HepG2 (cell line): Measurements from ENCODE around the gene NAPB. TPM values are rescaled to one million over a fixed set of nuclear protein-coding genes. Genes with fewer than 3 reads are reported as not detected.

Experiments used
- AGO2 ChIP-seq: fragments of 200-400 bp; formaldehyde crosslinking; optimal IDR thresholded peaks from 2 replicates; pipeline ENCODE3; 2017; ENCODE audit warnings: mild to moderate bottlenecking, low read depth, low read length, moderate library complexity
- MAFK ChIP-seq, 2 experiments: IDR thresholded peaks in 1 of 2; conservative IDR thresholded peaks in 1 of 2; 2 replicates each; pipeline ENCODE4 v1.6.1; 2011; ENCODE audit warnings: improper control_type of control experiment in 2 of 2, low read length in 2 of 2
- NFE2L2 ChIP-seq: fragments of 150-350 bp; IDR thresholded peaks from 2 replicates; pipeline ENCODE4 v1.6.1; 2014; ENCODE audit warnings: low read length
- NRL ChIP-seq: sonication (generic); formaldehyde crosslinking; IDR thresholded peaks from 2 replicates; pipeline ENCODE4 v1.5.0; 2020; ENCODE audit warnings: missing genetic modification reagents, mild to moderate bottlenecking, moderate library complexity, borderline replicate concordance
- PAX8 ChIP-seq: sonication (generic); formaldehyde crosslinking; IDR thresholded peaks from 2 replicates; pipeline ENCODE4 v1.8.0; 2022; ENCODE audit warnings: mild to moderate bottlenecking, missing genetic modification reagents, borderline replicate concordance
- YEATS2 ChIP-seq: sonication (generic); formaldehyde crosslinking; IDR thresholded peaks from 2 replicates; pipeline ENCODE4 v1.4.0; 2020; ENCODE audit warnings: missing genetic modification reagents, borderline replicate concordance
- ZNF350 ChIP-seq: sonication (generic); formaldehyde crosslinking; IDR thresholded peaks from 2 replicates; pipeline ENCODE4 v1.4.0; 2020; ENCODE audit warnings: mild to moderate bottlenecking, low read depth, missing genetic modification reagents, borderline replicate concordance
- ZNF816 ChIP-seq: sonication (generic); formaldehyde crosslinking; IDR thresholded peaks from 2 replicates; pipeline ENCODE4 v1.8.0; 2022; ENCODE audit warnings: missing genetic modification reagents, mild to moderate bottlenecking, borderline replicate concordance
- polyA plus RNA-seq, 8 experiments: library from polyadenylated mRNA; depleted of rRNA in 3 of 8; stranded (reverse) in 7 of 8; unstranded in 1 of 8; fragments of >200 nt; fragmentation: Illumina TruSeq in 4 of 8; extraction: Trizol in 4 of 8; gene quantifications; 2 replicates each; pipeline versions ENCODE4 v1.2.1 to v1.2.3, GENCODE V29; 2011 to 2016; ENCODE audit warnings: low read depth in 4 of 8, missing spikeins in 1 of 8, mixed read lengths in 1 of 8; ENCODE audit not compliant: insufficient read depth in 1 of 8
- total RNA-seq, 5 experiments: library from RNA; depleted of rRNA; stranded (reverse); fragments of >200 nt; fragmentation: Illumina TruSeq; extraction: Trizol; gene quantifications; 2 replicates each; pipeline ENCODE4 v1.2.3, GENCODE V29; 2016; ENCODE audit warnings: low read depth in 1 of 5
- TF ChIP-seq, protein P1 (sequence below): sonication (generic); formaldehyde crosslinking; IDR thresholded peaks from 2 replicates; pipeline ENCODE4 v1.4.0; 2020; ENCODE audit warnings: missing genetic modification reagents
- TF ChIP-seq, protein P2 (sequence below): conservative IDR thresholded peaks from 2 replicates; pipeline ENCODE4 v1.6.1; 2018; ENCODE audit warnings: missing genetic modification reagents
- TF ChIP-seq, protein P3 (sequence below): sonication (generic); formaldehyde crosslinking; IDR thresholded peaks from 2 replicates; pipeline ENCODE4 v1.5.0; 2020; ENCODE audit warnings: mild to moderate bottlenecking, missing genetic modification reagents
- TF ChIP-seq, protein P4 (sequence below): sonication (generic); formaldehyde crosslinking; IDR thresholded peaks from 2 replicates; pipeline ENCODE4 v1.4.0; 2020; ENCODE audit warnings: low read depth, mild to moderate bottlenecking, missing genetic modification reagents
- TF ChIP-seq, protein P5 (sequence below): sonication (generic); formaldehyde crosslinking; IDR thresholded peaks from 2 replicates; pipeline ENCODE4 v1.4.0; 2020; ENCODE audit warnings: mild to moderate bottlenecking, low read depth, missing genetic modification reagents
- TF ChIP-seq, protein P6 (sequence below): sonication (generic); formaldehyde crosslinking; conservative IDR thresholded peaks from 2 replicates; pipeline ENCODE4 v1.4.0; 2020; ENCODE audit warnings: missing genetic modification reagents

The NAPB gene
- total and polyA plus RNA-seq, 2 of the 13 experiments (the other 11 are each of a cell fraction or from before 2014, with no cell fraction given): 15.2 to 16.1 TPM

DNA sequence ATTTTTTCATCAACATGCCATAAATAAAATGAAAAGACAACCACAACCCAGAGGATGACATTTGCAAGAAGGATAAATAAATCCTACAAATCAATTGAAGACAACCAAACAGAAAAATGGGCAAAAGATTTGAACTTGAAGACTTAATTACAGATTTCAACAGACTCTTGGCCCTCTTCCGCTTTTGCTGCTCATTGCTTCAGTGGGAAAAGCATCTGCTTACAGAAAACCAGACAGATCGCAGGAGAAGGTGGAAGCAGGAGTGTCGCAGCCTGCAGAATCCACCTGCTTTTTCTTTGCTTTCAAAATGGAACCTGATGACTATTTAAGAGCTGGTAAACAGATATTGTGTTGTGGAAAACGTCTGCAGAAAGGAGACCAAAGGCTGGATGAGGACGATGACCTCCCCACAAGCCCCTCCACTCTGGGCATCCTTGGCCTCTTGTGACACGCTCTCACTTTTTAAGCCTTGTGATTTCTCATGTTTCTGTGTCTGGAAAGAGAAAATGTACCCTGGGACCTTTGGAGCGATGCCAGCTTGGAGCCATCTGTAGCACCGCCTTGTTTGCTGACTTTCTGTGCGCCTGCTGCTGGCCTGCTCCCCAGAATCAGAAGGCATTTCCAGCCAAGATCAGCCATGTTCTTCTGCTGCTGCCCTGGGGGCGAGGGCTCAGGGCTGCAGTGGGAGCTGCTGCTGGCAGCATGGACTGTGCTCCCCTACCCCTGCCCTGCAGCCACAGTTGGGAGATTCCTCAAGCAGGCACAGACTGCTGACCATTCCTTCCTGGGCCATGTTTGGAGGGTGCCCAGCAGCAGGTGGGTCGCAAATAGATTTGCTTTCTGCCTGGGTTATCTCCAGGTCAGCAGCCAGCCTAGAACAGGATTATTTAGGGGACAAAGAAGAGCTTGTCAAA is 14.6 kb upstream of the NAPB start (continued):
- TF ChIP-seq, protein P1, sequence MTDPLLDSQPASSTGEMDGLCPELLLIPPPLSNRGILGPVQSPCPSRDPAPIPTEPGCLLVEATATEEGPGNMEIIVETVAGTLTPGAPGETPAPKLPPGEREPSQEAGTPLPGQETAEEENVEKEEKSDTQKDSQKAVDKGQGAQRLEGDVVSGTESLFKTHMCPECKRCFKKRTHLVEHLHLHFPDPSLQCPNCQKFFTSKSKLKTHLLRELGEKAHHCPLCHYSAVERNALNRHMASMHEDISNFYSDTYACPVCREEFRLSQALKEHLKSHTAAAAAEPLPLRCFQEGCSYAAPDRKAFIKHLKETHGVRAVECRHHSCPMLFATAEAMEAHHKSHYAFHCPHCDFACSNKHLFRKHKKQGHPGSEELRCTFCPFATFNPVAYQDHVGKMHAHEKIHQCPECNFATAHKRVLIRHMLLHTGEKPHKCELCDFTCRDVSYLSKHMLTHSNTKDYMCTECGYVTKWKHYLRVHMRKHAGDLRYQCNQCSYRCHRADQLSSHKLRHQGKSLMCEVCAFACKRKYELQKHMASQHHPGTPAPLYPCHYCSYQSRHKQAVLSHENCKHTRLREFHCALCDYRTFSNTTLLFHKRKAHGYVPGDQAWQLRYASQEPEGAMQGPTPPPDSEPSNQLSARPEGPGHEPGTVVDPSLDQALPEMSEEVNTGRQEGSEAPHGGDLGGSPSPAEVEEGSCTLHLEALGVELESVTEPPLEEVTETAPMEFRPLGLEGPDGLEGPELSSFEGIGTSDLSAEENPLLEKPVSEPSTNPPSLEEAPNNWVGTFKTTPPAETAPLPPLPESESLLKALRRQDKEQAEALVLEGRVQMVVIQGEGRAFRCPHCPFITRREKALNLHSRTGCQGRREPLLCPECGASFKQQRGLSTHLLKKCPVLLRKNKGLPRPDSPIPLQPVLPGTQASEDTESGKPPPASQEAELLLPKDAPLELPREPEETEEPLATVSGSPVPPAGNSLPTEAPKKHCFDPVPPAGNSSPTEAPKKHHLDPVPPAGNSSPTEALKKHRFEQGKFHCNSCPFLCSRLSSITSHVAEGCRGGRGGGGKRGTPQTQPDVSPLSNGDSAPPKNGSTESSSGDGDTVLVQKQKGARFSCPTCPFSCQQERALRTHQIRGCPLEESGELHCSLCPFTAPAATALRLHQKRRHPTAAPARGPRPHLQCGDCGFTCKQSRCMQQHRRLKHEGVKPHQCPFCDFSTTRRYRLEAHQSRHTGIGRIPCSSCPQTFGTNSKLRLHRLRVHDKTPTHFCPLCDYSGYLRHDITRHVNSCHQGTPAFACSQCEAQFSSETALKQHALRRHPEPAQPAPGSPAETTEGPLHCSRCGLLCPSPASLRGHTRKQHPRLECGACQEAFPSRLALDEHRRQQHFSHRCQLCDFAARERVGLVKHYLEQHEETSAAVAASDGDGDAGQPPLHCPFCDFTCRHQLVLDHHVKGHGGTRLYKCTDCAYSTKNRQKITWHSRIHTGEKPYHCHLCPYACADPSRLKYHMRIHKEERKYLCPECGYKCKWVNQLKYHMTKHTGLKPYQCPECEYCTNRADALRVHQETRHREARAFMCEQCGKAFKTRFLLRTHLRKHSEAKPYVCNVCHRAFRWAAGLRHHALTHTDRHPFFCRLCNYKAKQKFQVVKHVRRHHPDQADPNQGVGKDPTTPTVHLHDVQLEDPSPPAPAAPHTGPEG (CRISPR knock-in tag): peak; percentile 39; the same call in 1 of the 2 replicates
- TF ChIP-seq NFE2L2 (no peak), YEATS2 (no peak; the same call in 1 of the 2 replicates), NRL (CRISPR knock-in tag) (peak; percentile 94), MAFK (conservative IDR thresholded peaks at IDR 0.05 in 1 of 2, IDR thresholded peaks at IDR 0.05 in 1 of 2; ENCODE audit: low read length in 2 of 2) (no peak), ZNF350 (CRISPR knock-in tag) (peak; percentile 75; the same call in 1 of the 2 replicates), PAX8 (CRISPR knock-in tag) (no peak), AGO2 (no peak), ZNF816 (no peak)
- TF ChIP-seq, protein P2, sequence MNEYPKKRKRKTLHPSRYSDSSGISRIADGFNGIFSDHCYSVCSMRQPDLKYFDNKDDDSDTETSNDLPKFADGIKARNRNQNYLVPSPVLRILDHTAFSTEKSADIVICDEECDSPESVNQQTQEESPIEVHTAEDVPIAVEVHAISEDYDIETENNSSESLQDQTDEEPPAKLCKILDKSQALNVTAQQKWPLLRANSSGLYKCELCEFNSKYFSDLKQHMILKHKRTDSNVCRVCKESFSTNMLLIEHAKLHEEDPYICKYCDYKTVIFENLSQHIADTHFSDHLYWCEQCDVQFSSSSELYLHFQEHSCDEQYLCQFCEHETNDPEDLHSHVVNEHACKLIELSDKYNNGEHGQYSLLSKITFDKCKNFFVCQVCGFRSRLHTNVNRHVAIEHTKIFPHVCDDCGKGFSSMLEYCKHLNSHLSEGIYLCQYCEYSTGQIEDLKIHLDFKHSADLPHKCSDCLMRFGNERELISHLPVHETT (CRISPR knock-in tag): no peak
- TF ChIP-seq, protein P3, sequence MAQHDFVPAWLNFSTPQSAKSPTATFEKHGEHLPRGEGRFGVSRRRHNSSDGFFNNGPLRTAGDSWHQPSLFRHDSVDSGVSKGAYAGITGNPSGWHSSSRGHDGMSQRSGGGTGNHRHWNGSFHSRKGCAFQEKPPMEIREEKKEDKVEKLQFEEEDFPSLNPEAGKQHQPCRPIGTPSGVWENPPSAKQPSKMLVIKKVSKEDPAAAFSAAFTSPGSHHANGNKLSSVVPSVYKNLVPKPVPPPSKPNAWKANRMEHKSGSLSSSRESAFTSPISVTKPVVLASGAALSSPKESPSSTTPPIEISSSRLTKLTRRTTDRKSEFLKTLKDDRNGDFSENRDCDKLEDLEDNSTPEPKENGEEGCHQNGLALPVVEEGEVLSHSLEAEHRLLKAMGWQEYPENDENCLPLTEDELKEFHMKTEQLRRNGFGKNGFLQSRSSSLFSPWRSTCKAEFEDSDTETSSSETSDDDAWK (CRISPR knock-in tag): no peak
- TF ChIP-seq, protein P4, sequence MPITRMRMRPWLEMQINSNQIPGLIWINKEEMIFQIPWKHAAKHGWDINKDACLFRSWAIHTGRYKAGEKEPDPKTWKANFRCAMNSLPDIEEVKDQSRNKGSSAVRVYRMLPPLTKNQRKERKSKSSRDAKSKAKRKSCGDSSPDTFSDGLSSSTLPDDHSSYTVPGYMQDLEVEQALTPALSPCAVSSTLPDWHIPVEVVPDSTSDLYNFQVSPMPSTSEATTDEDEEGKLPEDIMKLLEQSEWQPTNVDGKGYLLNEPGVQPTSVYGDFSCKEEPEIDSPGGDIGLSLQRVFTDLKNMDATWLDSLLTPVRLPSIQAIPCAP (CRISPR knock-in tag): no peak
- TF ChIP-seq, protein P5, sequence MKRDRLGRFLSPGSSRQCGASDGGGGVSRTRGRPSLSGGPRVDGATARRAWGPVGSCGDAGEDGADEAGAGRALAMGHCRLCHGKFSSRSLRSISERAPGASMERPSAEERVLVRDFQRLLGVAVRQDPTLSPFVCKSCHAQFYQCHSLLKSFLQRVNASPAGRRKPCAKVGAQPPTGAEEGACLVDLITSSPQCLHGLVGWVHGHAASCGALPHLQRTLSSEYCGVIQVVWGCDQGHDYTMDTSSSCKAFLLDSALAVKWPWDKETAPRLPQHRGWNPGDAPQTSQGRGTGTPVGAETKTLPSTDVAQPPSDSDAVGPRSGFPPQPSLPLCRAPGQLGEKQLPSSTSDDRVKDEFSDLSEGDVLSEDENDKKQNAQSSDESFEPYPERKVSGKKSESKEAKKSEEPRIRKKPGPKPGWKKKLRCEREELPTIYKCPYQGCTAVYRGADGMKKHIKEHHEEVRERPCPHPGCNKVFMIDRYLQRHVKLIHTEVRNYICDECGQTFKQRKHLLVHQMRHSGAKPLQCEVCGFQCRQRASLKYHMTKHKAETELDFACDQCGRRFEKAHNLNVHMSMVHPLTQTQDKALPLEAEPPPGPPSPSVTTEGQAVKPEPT (CRISPR knock-in tag): 0 out of 2 replicates have a peak, but pooled peaks have one; percentile 44
- TF ChIP-seq, protein P6, sequence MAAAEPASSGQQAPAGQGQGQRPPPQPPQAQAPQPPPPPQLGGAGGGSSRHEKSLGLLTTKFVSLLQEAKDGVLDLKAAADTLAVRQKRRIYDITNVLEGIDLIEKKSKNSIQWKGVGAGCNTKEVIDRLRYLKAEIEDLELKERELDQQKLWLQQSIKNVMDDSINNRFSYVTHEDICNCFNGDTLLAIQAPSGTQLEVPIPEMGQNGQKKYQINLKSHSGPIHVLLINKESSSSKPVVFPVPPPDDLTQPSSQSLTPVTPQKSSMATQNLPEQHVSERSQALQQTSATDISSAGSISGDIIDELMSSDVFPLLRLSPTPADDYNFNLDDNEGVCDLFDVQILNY (CRISPR knock-in tag): no peak
